Right cardiac atrium (tissue), 5 donors: ENCODE data around the gene CACNG4. TPM values are rescaled to one million over a fixed set of nuclear protein-coding genes. Genes with fewer than 3 reads are reported as not detected.

Experiments
- ATAC-seq, 2 donors: fragments of 200-7000 bp; cut with Tn5 transposase; one replicate each; pipeline versions ENCODE4 v1.8.0 to v1.9.1; 2020; ENCODE audit warnings: moderate library complexity in 2 of 2, mild to moderate bottlenecking in 1 of 2
- DNase-seq, 3 donors: peaks; one replicate each; pipeline ENCODE4 v3.0.0-alpha.2; 2020
- H3K27ac ChIP-seq: one replicate; pipeline ENCODE4 v1.5.1; 2013; ENCODE audit warnings: mild to moderate bottlenecking, low read length, control low read depth, moderate library complexity
- H3K27me3 ChIP-seq: one replicate; pipeline ENCODE4 v1.6.1; 2013; ENCODE audit not compliant: control insufficient read depth, insufficient read depth
- H3K4me1 ChIP-seq: one replicate; pipeline ENCODE4 v1.6.1; 2013; ENCODE audit warnings: low read length; ENCODE audit not compliant: control insufficient read depth, insufficient read depth
- H3K4me3 ChIP-seq: one replicate; pipeline ENCODE4 v1.5.1; 2013; ENCODE audit warnings: low read length, control low read depth
- H3K9me3 ChIP-seq: one replicate; pipeline ENCODE4 v1.6.1; 2013; ENCODE audit warnings: low read length; ENCODE audit not compliant: control insufficient read depth
- WGBS: extraction: QIAGEN DNeasy Blood & Tissue Kit; methylation state at CpG from one replicate; pipeline ENCODE4 v1.1.7; 2013; 5-methylcytosine and 5-hydroxymethylcytosine counted together
- intact Hi-C, 4 donors: fragments of 100-400 bp; cut with DNase I; formaldehyde crosslinking; loops; one replicate each; pipeline versions ENCODE4 v1.11.0 to v1.14.0; 2022 to 2023
- long read RNA-seq, 4 donors: library from polyadenylated mRNA; unstranded; transcript quantifications; one replicate each; pipeline ENCODE4 v2.0.0, GENCODE V29; 2020 to 2021
- polyA plus RNA-seq: library from polyadenylated mRNA; stranded (reverse); fragments of 200-250 nt; gene quantifications from one replicate; pipeline ENCODE4 v1.2.3, GENCODE V29; 2013
- total RNA-seq, 4 donors: library from RNA; stranded (reverse); fragmentation: NEBNext Ultra II Directional; extraction: Animal tissue kit (Norgen Biotek cat#: 25700); gene quantifications; one replicate each; pipeline ENCODE4 v1.2.1, GENCODE V29; 2021
- donor health status: healthy with polysubstance abuse.
- donor health status: DM: no; HTN: yes; CAD: no.
- donor health status: DM: no; HTN: no; CAD: no.
- donor health status: DM: no; HTN: yes; CAD: no; lungs with severe emphysema.
- donor health status: DM: yes; HTN: yes; CAD: no.

CACNG4 gene
- total RNA-seq, result under 1 TPM in 2 of 4 donors, not detected in 2; 0.09 to 0.14 TPM
- 0.16 TPM for polyA plus RNA-seq
- long read RNA-seq, donor 1, partial matches to known transcripts, result 0 of 1 reads
- long read RNA-seq, donor 1, other reads (novel, unspliced or antisense), result 0 of 1 reads
- long read RNA-seq, donor 2, result 0 reads
- long read RNA-seq, donor 3, result 0 reads
- long read RNA-seq, donor 4, result 0 reads

- no peak for DNase-seq
- peaks cover 1% of the 10 kb centered on the region for H3K4me1 ChIP-seq
- no peak within 1 kb of the TSS for H3K27ac ChIP-seq
- no peaks in the 10 kb centered on the region for H3K27me3 ChIP-seq
- intact Hi-C loops, result no loop called here
- 5% methylated on average over 53 of the region's 71 CpGs for WGBS
- no peaks in the 10 kb centered on the region for H3K9me3 ChIP-seq
- no peak for ATAC-seq
- peak within 1 kb of the TSS; percentile 57 for H3K4me3 ChIP-seq
Measured at GRCh38 chr17:66963909-66964771, at the start of gene CACNG4. CACNG4 (plus strand) TSS chr17:66964707; CDS start chr17:66964912, 205 bp downstream.

GRCh38 chr17:66915204-66915611, 49.3 kb upstream of the CACNG4 start:
- intact Hi-C loops, result no loop called here
- DNase-seq, result no peak

GRCh38 chr17:66915792-66916191, 48.7 kb upstream of the CACNG4 start:
- 92% methylated on average over 11 of the region's 11 CpGs for WGBS
- no peak for DNase-seq
- no peak for ATAC-seq
- no peak overlapping the region for H3K27ac ChIP-seq
- H3K27me3 ChIP-seq, result no peaks in the 10 kb centered on the region
- H3K4me3 ChIP-seq, result no peak overlapping the region
- no peaks in the 10 kb centered on the region for H3K9me3 ChIP-seq
- H3K4me1 ChIP-seq, result no peaks in the 10 kb centered on the region
- intact Hi-C loops, result no loop called here

More at GRCh38 chr17:66915204-66915611, 49.3 kb upstream of the CACNG4 start:
- WGBS, result 74% methylated on average over 7 of the region's 7 CpGs
- no peak overlapping the region for H3K4me3 ChIP-seq
- peak in 1 of 2 donors; percentile 20 for ATAC-seq
- H3K27me3 ChIP-seq, result no peaks in the 10 kb centered on the region
- H3K9me3 ChIP-seq, result no peaks in the 10 kb centered on the region
- H3K27ac ChIP-seq, result no peak overlapping the region
- no peaks in the 10 kb centered on the region for H3K4me1 ChIP-seq

- no peak for DNase-seq
Measured at GRCh38 chr17:66916946-66917345, 47.6 kb upstream of the CACNG4 start.

GRCh38 chr17:66918896-66919295, 45.6 kb upstream of the CACNG4 start:
- H3K27ac ChIP-seq, result no peak overlapping the region
- intact Hi-C loops, result no loop called here
- WGBS, result 85% methylated on average over 12 of the region's 12 CpGs
- DNase-seq (no peak), ATAC-seq (no peak)
- no peaks in the 10 kb centered on the region for H3K27me3 ChIP-seq
- H3K4me3 ChIP-seq, result no peak overlapping the region
- H3K9me3 ChIP-seq, result no peaks in the 10 kb centered on the region
- H3K4me1 ChIP-seq, result no peaks in the 10 kb centered on the region

More at GRCh38 chr17:66916946-66917345, 47.6 kb upstream of the CACNG4 start:
- Histone ChIP-seq H3K4me3 (no peak overlapping the region), H3K27ac (no peak overlapping the region), H3K27me3 (no peaks in the 10 kb centered on the region), H3K4me1 (no peaks in the 10 kb centered on the region), H3K9me3 (no peaks in the 10 kb centered on the region)
- intact Hi-C loops, result no loop called here
- WGBS, result 90% methylated on average over 1 of the region's 1 CpG
- ATAC-seq, result no peak

- intact Hi-C loops, result no loop called here
- Histone ChIP-seq H3K27ac (no peak overlapping the region), H3K4me1 (no peaks in the 10 kb centered on the region), H3K27me3 (no peaks in the 10 kb centered on the region), H3K4me3 (no peak overlapping the region), H3K9me3 (no peaks in the 10 kb centered on the region)
- ATAC-seq (no peak), DNase-seq (no peak)
- 81% methylated on average over 9 of the region's 9 CpGs for WGBS
Measured at GRCh38 chr17:66920435-66920834, 44.1 kb upstream of the CACNG4 start.

- H3K4me3 ChIP-seq, result no peak overlapping the region
- no peaks in the 10 kb centered on the region for H3K27me3 ChIP-seq
- H3K9me3 ChIP-seq, result no peaks in the 10 kb centered on the region
- no peak overlapping the region for H3K27ac ChIP-seq
- no peaks in the 10 kb centered on the region for H3K4me1 ChIP-seq
- DNase-seq, result no peak
- no peak for ATAC-seq
- intact Hi-C loops, result no loop called here
- 58% methylated on average over 4 of the region's 4 CpGs for WGBS
Measured at GRCh38 chr17:66920950-66921349, 43.6 kb upstream of the CACNG4 start.

- no peak overlapping the region for H3K27ac ChIP-seq
- WGBS, result 43% methylated on average over 1 of the region's 1 CpG
Measured at GRCh38 chr17:66923886-66924285, 40.6 kb upstream of the CACNG4 start.

GRCh38 chr17:66925811-66926500, 38.6 kb upstream of the CACNG4 start:
- Histone ChIP-seq H3K9me3 (no peaks in the 10 kb centered on the region), H3K27ac (no peak overlapping the region), H3K4me1 (no peaks in the 10 kb centered on the region), H3K4me3 (no peak overlapping the region), H3K27me3 (no peaks in the 10 kb centered on the region)
- intact Hi-C loops, result no loop called here
- ATAC-seq (no peak), DNase-seq (no peak)
- 71% methylated on average over 8 of the region's 8 CpGs for WGBS

More at GRCh38 chr17:66923886-66924285, 40.6 kb upstream of the CACNG4 start:
- DNase-seq (no peak), ATAC-seq (no peak)
- Histone ChIP-seq H3K27me3 (no peaks in the 10 kb centered on the region), H3K9me3 (no peaks in the 10 kb centered on the region), H3K4me1 (no peaks in the 10 kb centered on the region), H3K4me3 (no peak overlapping the region)
- intact Hi-C loops, result no loop called here

- H3K27ac ChIP-seq, result no peak overlapping the region
- no peak for ATAC-seq
- no peaks in the 10 kb centered on the region for H3K9me3 ChIP-seq
- intact Hi-C loops, result no loop called here
- H3K4me1 ChIP-seq, result no peaks in the 10 kb centered on the region
- H3K4me3 ChIP-seq, result no peak overlapping the region
- DNase-seq, result no peak
- 82% methylated on average over 5 of the region's 5 CpGs for WGBS
- no peaks in the 10 kb centered on the region for H3K27me3 ChIP-seq
Measured at GRCh38 chr17:66928949-66929348, 35.6 kb upstream of the CACNG4 start.

GRCh38 chr17:66929591-66929990, 34.9 kb upstream of the CACNG4 start:
- 23% methylated on average over 1 of the region's 1 CpG for WGBS
- H3K4me1 ChIP-seq, result no peaks in the 10 kb centered on the region
- ATAC-seq (no peak), DNase-seq (no peak)
- no peak overlapping the region for H3K27ac ChIP-seq
- H3K9me3 ChIP-seq, result no peaks in the 10 kb centered on the region
- intact Hi-C loops, result no loop called here
- H3K27me3 ChIP-seq, result no peaks in the 10 kb centered on the region
- no peak overlapping the region for H3K4me3 ChIP-seq
